Gastroesophageal sphincter (tissue), 3 donors: ENCODE measurements around the gene DOP1B.

Experiments used
- EP300 ChIP-seq: sonication (generic); formaldehyde crosslinking; IDR thresholded peaks from one replicate; pipeline ENCODE4 v1.6.1; 2017; ENCODE audit warnings: antibody characterized with exemption, mild to moderate bottlenecking
- POLR2A ChIP-seq, 2 donors: fragments of 450-650 bp; IDR thresholded peaks; one replicate each; pipeline ENCODE4 v1.6.1; 2017; ENCODE audit warnings: antibody characterized with exemption in 2 of 2, mild to moderate bottlenecking in 2 of 2, moderate library complexity in 1 of 2
- POLR2AphosphoS5 ChIP-seq: sonication (generic); formaldehyde crosslinking; IDR thresholded peaks from one replicate; pipeline ENCODE4 v1.6.1; 2017; ENCODE audit warnings: antibody characterized with exemption
- TF ChIP-seq, protein P1 (sequence below), 4 experiments: fragments of 200-600 bp in 2 of 4; fragments of 450-650 bp in 2 of 4; sonication (generic) in 1 of 4; IDR thresholded peaks; one replicate each; pipeline ENCODE4 v1.5.1; 2017 to 2019; ENCODE audit warnings: antibody characterized with exemption in 4 of 4, mild to moderate bottlenecking in 2 of 4, moderate library complexity in 2 of 4

GRCh38 chr21:36148886-36149285, 7.7 kb upstream of the DOP1B start:
- TF ChIP-seq EP300 (no peak), POLR2A (IDR thresholded peaks at IDR 0.05) (no peak), POLR2AphosphoS5 (no peak)
- TF ChIP-seq, protein P1, sequence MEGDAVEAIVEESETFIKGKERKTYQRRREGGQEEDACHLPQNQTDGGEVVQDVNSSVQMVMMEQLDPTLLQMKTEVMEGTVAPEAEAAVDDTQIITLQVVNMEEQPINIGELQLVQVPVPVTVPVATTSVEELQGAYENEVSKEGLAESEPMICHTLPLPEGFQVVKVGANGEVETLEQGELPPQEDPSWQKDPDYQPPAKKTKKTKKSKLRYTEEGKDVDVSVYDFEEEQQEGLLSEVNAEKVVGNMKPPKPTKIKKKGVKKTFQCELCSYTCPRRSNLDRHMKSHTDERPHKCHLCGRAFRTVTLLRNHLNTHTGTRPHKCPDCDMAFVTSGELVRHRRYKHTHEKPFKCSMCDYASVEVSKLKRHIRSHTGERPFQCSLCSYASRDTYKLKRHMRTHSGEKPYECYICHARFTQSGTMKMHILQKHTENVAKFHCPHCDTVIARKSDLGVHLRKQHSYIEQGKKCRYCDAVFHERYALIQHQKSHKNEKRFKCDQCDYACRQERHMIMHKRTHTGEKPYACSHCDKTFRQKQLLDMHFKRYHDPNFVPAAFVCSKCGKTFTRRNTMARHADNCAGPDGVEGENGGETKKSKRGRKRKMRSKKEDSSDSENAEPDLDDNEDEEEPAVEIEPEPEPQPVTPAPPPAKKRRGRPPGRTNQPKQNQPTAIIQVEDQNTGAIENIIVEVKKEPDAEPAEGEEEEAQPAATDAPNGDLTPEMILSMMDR (IDR thresholded peaks at IDR 0.05) = no peak
